IMR-90 (cell line): ENCODE data around the gene TBX4. TPM values are rescaled to one million over a fixed set of nuclear protein-coding genes. Genes with fewer than 3 reads are reported as not detected.

ENCODE experiments used
- ATAC-seq: fragments of 200-7000 bp; cut with Tn5 transposase; 2 replicates; pipeline ENCODE4 v1.9.1; 2020; ENCODE audit warnings: low read depth, mild to moderate bottlenecking, moderate library complexity
- BruUV-seq: library from RNA; stranded (reverse); fragments of 400-500 nt; replicated peaks from 2 replicates; lab custom pipeline; 2021; lab: Mats Ljungman, UMichigan
- CTCF ChIA-PET: fragments of 300-600 bp; formaldehyde crosslinking; extraction: SDS; loops from one replicate; lab custom pipeline; 2021; ENCODE audit warnings: antibody characterized with exemption; lab: Yijun Ruan, JAX
- POLR2A ChIA-PET: fragments of 300-600 bp; sonication (Branson Sonifier 250); formaldehyde crosslinking; loops from one replicate; lab custom pipeline; 2022; ENCODE audit warnings: antibody characterized with exemption; ENCODE audit not compliant: unreplicated experiment; lab: Charles Lee
- DNase-seq: peaks from one replicate; pipeline ENCODE4 v3.0.0; 2013
- H2AFZ ChIP-seq: replicated peaks from 2 replicates; pipeline ENCODE3; 2013; ENCODE audit warnings: low read length, mild to moderate bottlenecking; ENCODE audit not compliant: poor library complexity
- H2AK5ac ChIP-seq: 2 replicates; pipeline ENCODE4 v1.6.1; 2013; ENCODE audit warnings: low read depth, low read length, inconsistent platforms
- H2AK9ac ChIP-seq: replicated peaks from 2 replicates; pipeline ENCODE3; 2013; ENCODE audit warnings: mild to moderate bottlenecking, low read depth, low read length, moderate library complexity; ENCODE audit not compliant: poor library complexity
- H2BK120ac ChIP-seq: 2 replicates; pipeline ENCODE4 v1.6.1; 2013; ENCODE audit warnings: low read depth, low read length, inconsistent platforms
- H2BK15ac ChIP-seq: 3 replicates; pipeline ENCODE4 v1.6.1; 2013; ENCODE audit warnings: low read depth, low read length, inconsistent platforms
- H2BK20ac ChIP-seq: 2 replicates; pipeline ENCODE4 v1.6.1; 2013; ENCODE audit warnings: low read depth, mild to moderate bottlenecking, inconsistent platforms, low read length, moderate library complexity
- H2BK5ac ChIP-seq: 2 replicates; pipeline ENCODE4 v1.6.1; 2013; ENCODE audit warnings: mild to moderate bottlenecking, low read depth, low read length, inconsistent platforms; ENCODE audit not compliant: poor library complexity, severe bottlenecking
- H3K14ac ChIP-seq: replicated peaks from 2 replicates; pipeline ENCODE4 v1.6.1; 2013; ENCODE audit warnings: low read depth, low read length, inconsistent platforms
- H3K18ac ChIP-seq: 2 replicates; pipeline ENCODE4 v1.6.1; 2013; ENCODE audit warnings: low read depth, low read length, control low read depth
- H3K23ac ChIP-seq: 2 replicates; pipeline ENCODE4 v1.6.1; 2013; ENCODE audit warnings: low read depth, low read length, inconsistent platforms
- H3K27ac ChIP-seq: 2 replicates; pipeline ENCODE4 v1.5.1; 2013; ENCODE audit warnings: mild to moderate bottlenecking, control low read depth, low read length; ENCODE audit not compliant: insufficient read depth
- H3K27me3 ChIP-seq: 2 replicates; pipeline ENCODE4 v1.6.1; 2013; ENCODE audit warnings: low read length; ENCODE audit not compliant: control insufficient read depth, insufficient read depth
- H3K36me3 ChIP-seq: 2 replicates; pipeline ENCODE4 v1.6.1; 2013; ENCODE audit warnings: low read length, mixed read lengths; ENCODE audit not compliant: control insufficient read depth, insufficient read depth
- H3K4ac ChIP-seq: 2 replicates; pipeline ENCODE4 v1.6.1; 2013; ENCODE audit warnings: low read depth, low read length, inconsistent platforms
- H3K4me1 ChIP-seq: 2 replicates; pipeline ENCODE4 v1.6.1; 2013; ENCODE audit warnings: low read length, mixed read lengths; ENCODE audit not compliant: control insufficient read depth, insufficient read depth
- H3K4me2 ChIP-seq: 2 replicates; pipeline ENCODE4 v1.6.1; 2013; ENCODE audit warnings: low read depth, mild to moderate bottlenecking, control low read depth, low read length, moderate library complexity
- H3K4me3 ChIP-seq: 2 replicates; pipeline ENCODE4 v1.5.1; 2013; ENCODE audit warnings: low read depth, mild to moderate bottlenecking, control low read depth, low read length, moderate library complexity; ENCODE audit not compliant: insufficient read depth
- H3K56ac ChIP-seq: 2 replicates; pipeline ENCODE4 v1.6.1; 2013; ENCODE audit warnings: low read length, inconsistent platforms; ENCODE audit not compliant: insufficient read depth; ENCODE audit errors: extremely low read depth
- H3K79me1 ChIP-seq, 2 experiments: 2 replicates each; pipeline ENCODE4 v1.6.1; 2013; ENCODE audit warnings: low read length in 2 of 2, inconsistent platforms in 1 of 2, low read depth in 1 of 2
- H3K9ac ChIP-seq: 2 replicates; pipeline ENCODE4 v1.6.1; 2013; ENCODE audit warnings: low read depth, low read length, control low read depth
- H3K9me1 ChIP-seq: 2 replicates; pipeline ENCODE4 v1.6.1; 2013; ENCODE audit warnings: low read length, inconsistent platforms; ENCODE audit not compliant: insufficient read depth
- H3K9me3 ChIP-seq: 2 replicates; pipeline ENCODE4 v1.6.1; 2013; ENCODE audit warnings: low read length; ENCODE audit not compliant: control insufficient read depth, insufficient read depth
- H4K20me1 ChIP-seq: 2 replicates; pipeline ENCODE4 v1.6.1; 2013; ENCODE audit warnings: low read length, inconsistent platforms; ENCODE audit not compliant: insufficient read depth
- H4K5ac ChIP-seq: 2 replicates; pipeline ENCODE4 v1.6.1; 2013; ENCODE audit warnings: mild to moderate bottlenecking, low read depth, low read length, control low read depth
- H4K8ac ChIP-seq, 2 experiments: 2 replicates each; pipeline ENCODE4 v1.6.1; 2013; ENCODE audit warnings: low read depth in 2 of 2, low read length in 2 of 2, control low read depth in 1 of 2, inconsistent platforms in 1 of 2
- H4K91ac ChIP-seq: 2 replicates; pipeline ENCODE4 v1.6.1; 2013; ENCODE audit warnings: low read depth, low read length, inconsistent platforms; ENCODE audit not compliant: insufficient read depth
- CTCF ChIP-seq: conservative IDR thresholded peaks from 2 replicates; pipeline ENCODE4 v1.5.1; 2012; ENCODE audit warnings: mild to moderate bottlenecking, low read depth, low read length, improper control_type of control experiment
- MAFK ChIP-seq: IDR thresholded peaks from 2 replicates; pipeline ENCODE4 v1.6.1; 2012; ENCODE audit warnings: low read depth, low read length, improper control_type of control experiment
- RFX5 ChIP-seq: IDR thresholded peaks from 2 replicates; pipeline ENCODE4 v1.8.0; 2012; ENCODE audit warnings: low read depth, mild to moderate bottlenecking, low read length, moderate library complexity
- WGBS, 2 experiments: methylation state at CpG; one replicate each; pipeline versions ENCODE4 v1.1.5 to v1.1.7; 2013; ENCODE audit warnings: missing lambda C conversion rate in 2 of 2; ENCODE audit not compliant: insufficient read length in 1 of 2; ENCODE audit errors: extremely low coverage in 2 of 2; 5-methylcytosine and 5-hydroxymethylcytosine counted together
- dilution Hi-C: fragments of 300-500 bp; cut with HindIII; formaldehyde crosslinking; loops from one replicate; pipeline ENCODE4 v1.14.3; 2018; ENCODE audit warnings: low sequenced_read_pairs; ENCODE audit not compliant: unreplicated experiment
- in situ Hi-C: fragments of 300-500 bp; cut with MboI; formaldehyde crosslinking; loops from 3 replicates; pipeline ENCODE4 v1.14.3; 2019; ENCODE audit warnings: low sequenced_read_pairs, inconsistent platforms, mixed read lengths
- intact Hi-C: fragments of 100-400 bp; cut with micrococcal nuclease; formaldehyde crosslinking; loops from 2 replicates; pipeline ENCODE4 v1.10.0; 2022
- polyA plus RNA-seq, 3 experiments: library from polyadenylated mRNA; depleted of rRNA; stranded (reverse); fragments of >200 nt; gene quantifications; 2 replicates each; pipeline ENCODE4 v1.2.3, GENCODE V29; 2012; ENCODE audit warnings: low replicate concordance in 1 of 3
- total RNA-seq: library from RNA; depleted of rRNA; stranded (reverse); fragments of >200 nt; gene quantifications from 2 replicates; pipeline ENCODE4 v1.2.3, GENCODE V29; 2012

TBX4 gene
- total and polyA plus RNA-seq, 2 of the 4 experiments (the other 2 are of a cell fraction): 0.05 TPM; not detected in 1

- ChIA-PET CTCF (no interaction called here), POLR2A (no interaction called here)
- H3K27me3 ChIP-seq: peaks cover 4% of the 10 kb centered on the region; the same call in 1 of the 2 replicates
- no peaks in the 10 kb centered on the region for H3K79me1 ChIP-seq
- no peak overlapping the region for H3K27ac ChIP-seq
- H4K8ac ChIP-seq: no peak overlapping the region
- dilution Hi-C loops (no loop called here), in situ Hi-C loops (no loop called here), intact Hi-C loops (no loop called here)
- no peak overlapping the region for H3K14ac ChIP-seq
- H2BK15ac ChIP-seq: no peak overlapping the region
- no peak overlapping the region for H3K9ac ChIP-seq
- no peak for DNase-seq
- H4K5ac ChIP-seq: no peak overlapping the region
- no peak overlapping the region for H3K18ac ChIP-seq
- H3K56ac ChIP-seq: no peak overlapping the region
- H2BK120ac ChIP-seq: no peak overlapping the region
- no peak overlapping the region for H2AK9ac ChIP-seq
- H3K36me3 ChIP-seq: no peaks in the 10 kb centered on the region
- H3K23ac ChIP-seq: no peak overlapping the region
- H2AFZ ChIP-seq: no peak overlapping the region
- no peaks in the 10 kb centered on the region for H3K9me1 ChIP-seq
- H3K4ac ChIP-seq: no peak overlapping the region
- WGBS, 2 experiments: 76% methylated on average over 6 of the region's 8 CpGs; no CpG with 5 or more reads in 1 of the 2 experiments
- no TSS peak for BruUV-seq
- H2AK5ac ChIP-seq: no peak overlapping the region
- no peak overlapping the region for H3K4me2 ChIP-seq
- no peak overlapping the region for H3K4me3 ChIP-seq
- TF ChIP-seq RFX5 (no peak), MAFK (no peak), CTCF (no peak)
- no peak overlapping the region for H2BK20ac ChIP-seq
- no peaks in the 10 kb centered on the region for H3K9me3 ChIP-seq
- ATAC-seq: no peak
- H2BK5ac ChIP-seq: no peak overlapping the region
- no peak overlapping the region for H4K91ac ChIP-seq
- H4K20me1 ChIP-seq: no peaks in the 10 kb centered on the region
- peaks cover 3% of the 10 kb centered on the region; the same call in 1 of the 2 replicates for H3K4me1 ChIP-seq
These were observed 30.2 kb downstream of the TBX4 start for GRCh38 chr17:61482467-61482866.
